VCaP (cell line): ENCODE measurements around the gene VCL.

ENCODE experiments used
- H3K27ac ChIP-seq: fragments of 450-650 bp; 2 replicates; pipeline ENCODE4 v1.5.1; 2017
- CTCF ChIP-seq: fragments of 450-650 bp; conservative IDR thresholded peaks from 2 replicates; pipeline ENCODE4 v1.5.1; 2017; ENCODE audit warnings: mild to moderate bottlenecking, moderate library complexity

The VCL gene

GRCh38 chr10:73997787-73998622 lies at the start of gene VCL:
TSS of gene VCL (plus strand) at chr10:73998116. CDS start at chr10:73998208, 92 bp downstream.
- H3K27ac ChIP-seq = peak within 1 kb of the TSS; percentile 84
- TF ChIP-seq CTCF = no peak

- no peak overlapping the region for H3K27ac ChIP-seq
- no peak for TF ChIP-seq CTCF
Observed at GRCh38 chr10:73948947-73949633, 48.8 kb upstream of the VCL start.

- H3K27ac ChIP-seq = no peak overlapping the region
- no peak for TF ChIP-seq CTCF
Observed at GRCh38 chr10:73950155-73950948, 47.6 kb upstream of the VCL start.

- no peak for TF ChIP-seq CTCF
- no peak overlapping the region for H3K27ac ChIP-seq
Observed at GRCh38 chr10:73953665-73954064, 44.3 kb upstream of the VCL start.

- no peak for TF ChIP-seq CTCF
- H3K27ac ChIP-seq = no peak overlapping the region
Observed at GRCh38 chr10:73954737-73955136, 43.2 kb upstream of the VCL start.

- no peak for TF ChIP-seq CTCF
- H3K27ac ChIP-seq = no peak overlapping the region
Observed at GRCh38 chr10:73955719-73956118, 42.2 kb upstream of the VCL start.
